OCI-LY7 (cell line): ENCODE data around the gene NUP93.

Experiments
- CTCF ChIP-seq: fragments of 200-600 bp; sonication (generic); conservative IDR thresholded peaks from 2 replicates; pipeline ENCODE4 v1.5.1; 2014; ENCODE audit warnings: mild to moderate bottlenecking, antibody characterized with exemption, low read length, moderate library complexity, mixed read lengths
- EZH2phosphoT487 ChIP-seq: fragments of 200-600 bp; sonication (generic); IDR thresholded peaks from 2 replicates; pipeline ENCODE4 v1.6.1; 2018; ENCODE audit warnings: low read depth, borderline replicate concordance, mild to moderate bottlenecking, mixed run types, antibody characterized with exemption, low read length, moderate library complexity, mixed read lengths

- no peak for TF ChIP-seq CTCF
- TF ChIP-seq EZH2phosphoT487 = no peak
Observed at GRCh38 chr16:56814537-56815432, 84.9 kb downstream of the NUP93 start.
